MCF 10A (cell line): ENCODE results near the gene DDX27. TPM values are rescaled to one million over a fixed set of nuclear protein-coding genes. Genes with fewer than 3 reads are reported as not detected.
A peak's percentile ranks its signal among the peaks of the same experiment; 100 is the strongest.

Experiments
- BruUV-seq: library from RNA; stranded (reverse); fragments of 400-500 nt; replicated peaks from 2 replicates; lab custom pipeline; 2021; lab: Mats Ljungman, UMichigan
- CTCF ChIA-PET: fragments of 300-600 bp; sonication (Branson Sonifier 250); formaldehyde crosslinking; extraction: SDS; loops from one replicate; lab custom pipeline; 2021; ENCODE audit warnings: antibody characterized with exemption, inconsistent platforms; lab: Yijun Ruan, JAX
- POLR2A ChIA-PET: fragments of 300-600, 350-650 bp; sonication (Branson Sonifier 250); formaldehyde crosslinking; extraction: SDS; loops from one replicate; lab custom pipeline; 2020; ENCODE audit warnings: antibody characterized with exemption, inconsistent platforms; lab: Yijun Ruan, JAX
- DNase-seq: peaks from one replicate; pipeline ENCODE4 v3.0.0-alpha.2; 2018; ENCODE audit not compliant: unreplicated experiment
- H3K27ac Mint-ChIP-seq: one replicate; pipeline ENCODE4 v1.8.0; 2022; ENCODE audit warnings: mild to moderate bottlenecking, low read depth, mixed read lengths; ENCODE audit not compliant: unreplicated experiment
- H3K27me3 Mint-ChIP-seq: one replicate; pipeline ENCODE4 v1.8.0; 2022; ENCODE audit warnings: mixed read lengths; ENCODE audit not compliant: insufficient read depth, unreplicated experiment
- H3K36me3 Mint-ChIP-seq: one replicate; pipeline ENCODE4 v1.8.0; 2022; ENCODE audit warnings: mild to moderate bottlenecking, moderate library complexity, mixed read lengths; ENCODE audit not compliant: insufficient read depth, unreplicated experiment
- H3K4me1 Mint-ChIP-seq: one replicate; pipeline ENCODE4 v1.8.0; 2022; ENCODE audit warnings: mixed read lengths; ENCODE audit not compliant: insufficient read depth, unreplicated experiment
- H3K4me3 Mint-ChIP-seq: one replicate; pipeline ENCODE4 v1.8.0; 2022; ENCODE audit warnings: mild to moderate bottlenecking, moderate library complexity, mixed read lengths; ENCODE audit not compliant: unreplicated experiment
- H3K9me3 Mint-ChIP-seq: one replicate; pipeline ENCODE4 v1.8.0; 2022; ENCODE audit warnings: mixed read lengths; ENCODE audit not compliant: unreplicated experiment
- CTCF ChIP-seq: fragments of 200-600 bp; IDR thresholded peaks from one replicate; pipeline ENCODE4 v1.8.0; 2022; ENCODE audit warnings: antibody characterized with exemption, mild to moderate bottlenecking; ENCODE audit not compliant: unreplicated experiment
- intact Hi-C: fragments of 100-400 bp; cut with micrococcal nuclease; formaldehyde crosslinking; loops from 2 replicates; pipeline ENCODE4 v1.14.1; 2022
- total RNA-seq: library from RNA; stranded (reverse); gene quantifications from 2 replicates; pipeline ENCODE4 v1.2.3, GENCODE V29; 2022

DDX27 gene
- total RNA-seq, 1 experiment from 2014 or later: 56.4 TPM

- POLR2A ChIA-PET: interaction anchor here (0.7 to 8.0 kb wide), 6 partner anchors 11 to 51 kb away, joined by 3 to 50 read pairs (median 4); partner anchors contain the start of gene DDX27
- no peaks in the 10 kb centered on the region for H3K27me3 Mint-ChIP-seq
- TSS peak; percentile 20 for BruUV-seq
These were observed 51.0 kb downstream of the DDX27 start for GRCh38 chr20:49270177-49270576.

GRCh38 chr20:49270736-49271135, 51.5 kb downstream of the DDX27 start:
- CTCF ChIA-PET: interaction anchor here (0.5 to 1.5 kb wide), 4 partner anchors 24 to 124 kb away, joined by 3 to 9 read pairs (median 4); no protein-coding TSS in a partner anchor
- no peaks in the 10 kb centered on the region for H3K9me3 Mint-ChIP-seq
- no TSS peak for BruUV-seq
- peaks cover 39% of the 10 kb centered on the region for H3K4me1 Mint-ChIP-seq
- no peak for TF ChIP-seq CTCF
- no peak overlapping the region for H3K27ac Mint-ChIP-seq
- intact Hi-C loops: no loop called here
- POLR2A ChIA-PET: interaction anchor here (0.7 to 8.0 kb wide), 6 partner anchors 11 to 138 kb away, joined by 3 to 50 read pairs (median 3); partner anchors contain the start of gene DDX27
- H3K4me3 Mint-ChIP-seq: no peak overlapping the region
- no peak for DNase-seq
- no peaks in the 10 kb centered on the region for H3K27me3 Mint-ChIP-seq
- peaks cover 87% of the 10 kb centered on the region for H3K36me3 Mint-ChIP-seq

More at GRCh38 chr20:49270177-49270576, 51.0 kb downstream of the DDX27 start:
- Mint-ChIP-seq H3K9me3 (no peaks in the 10 kb centered on the region), H3K4me1 (peaks cover 34% of the 10 kb centered on the region), H3K4me3 (peak overlapping the region; percentile 61), H3K36me3 (peaks cover 83% of the 10 kb centered on the region), H3K27ac (peak overlapping the region; percentile 3)
- intact Hi-C loops: no loop called here
- TF ChIP-seq CTCF: no peak
- CTCF ChIA-PET: interaction anchor here (0.5 to 1.5 kb wide), 6 partner anchors 23 to 1278 kb away, joined by 3 to 9 read pairs (median 3); no protein-coding TSS in a partner anchor
- peak; percentile 34 for DNase-seq

GRCh38 chr20:49272654-49273053, 53.4 kb downstream of the DDX27 start:
- intact Hi-C loops: no loop called here
- Mint-ChIP-seq H3K4me1 (peaks cover 47% of the 10 kb centered on the region), H3K36me3 (peaks cover 81% of the 10 kb centered on the region), H3K27ac (no peak overlapping the region), H3K9me3 (no peaks in the 10 kb centered on the region), H3K27me3 (no peaks in the 10 kb centered on the region), H3K4me3 (no peak overlapping the region)
- no peak for TF ChIP-seq CTCF
- ChIA-PET CTCF (interaction anchor here (0.6 to 1.5 kb wide), 2 partner anchors 10 to 355 kb away, joined by 3 read pairs; no protein-coding TSS in a partner anchor), POLR2A (interaction anchor here (1.8 to 8.0 kb wide), 2 partner anchors 8 to 9 kb away, joined by 3 to 50 read pairs; no protein-coding TSS in a partner anchor)
- no TSS peak for BruUV-seq
- DNase-seq: no peak

GRCh38 chr20:49273696-49274277, 54.6 kb downstream of the DDX27 start:
- no TSS peak for BruUV-seq
- H3K27me3 Mint-ChIP-seq: no peaks in the 10 kb centered on the region
- no peak overlapping the region for H3K4me3 Mint-ChIP-seq
- no peak overlapping the region for H3K27ac Mint-ChIP-seq
- intact Hi-C loops: no loop called here
- ChIA-PET POLR2A (interaction anchor here (0.6 to 8.0 kb wide), 6 partner anchors 8 to 170 kb away, joined by 3 to 50 read pairs (median 4); no protein-coding TSS in a partner anchor), CTCF (interaction anchor here (0.6 to 1.5 kb wide), 5 partner anchors 11 to 196 kb away, joined by 3 to 4 read pairs (median 3); no protein-coding TSS in a partner anchor)
- TF ChIP-seq CTCF: no peak
- DNase-seq: no peak
- peaks cover 41% of the 10 kb centered on the region for H3K4me1 Mint-ChIP-seq
- H3K36me3 Mint-ChIP-seq: peaks cover 81% of the 10 kb centered on the region
- no peaks in the 10 kb centered on the region for H3K9me3 Mint-ChIP-seq
